H1 (cell line): ENCODE data around the gene PPP1R3E. TPM values are rescaled to one million over a fixed set of nuclear protein-coding genes. Genes with fewer than 3 reads are reported as not detected.

Experiments used
- GABPA ChIP-seq: IDR thresholded peaks from 2 replicates; pipeline ENCODE4 v1.6.1; 2011; ENCODE audit warnings: mild to moderate bottlenecking, low read length, moderate library complexity, borderline replicate concordance; ENCODE audit not compliant: insufficient read depth
- KDM4A ChIP-seq: IDR thresholded peaks from one replicate; pipeline ENCODE4 v1.7.1; 2012; ENCODE audit warnings: low read depth, mild to moderate bottlenecking, moderate library complexity, low read length, inconsistent platforms; ENCODE audit not compliant: severe bottlenecking
- MAFK ChIP-seq: IDR thresholded peaks from 2 replicates; pipeline ENCODE4 v1.6.1; 2012; ENCODE audit warnings: low read depth, mild to moderate bottlenecking, improper control_type of control experiment, low read length
- POU5F1 ChIP-seq: IDR thresholded peaks from 2 replicates; pipeline ENCODE4 v1.6.1; 2011; ENCODE audit warnings: low read depth, mild to moderate bottlenecking, low read length, moderate library complexity
- RAD21 ChIP-seq, 2 experiments: IDR thresholded peaks in 1 of 2; conservative IDR thresholded peaks in 1 of 2; 2 replicates each; pipeline ENCODE4 v1.6.1; 2011; ENCODE audit warnings: low read depth in 2 of 2, low read length in 2 of 2, improper control_type of control experiment in 1 of 2, inconsistent platforms in 1 of 2, mild to moderate bottlenecking in 1 of 2, moderate library complexity in 1 of 2
- RFX5 ChIP-seq: IDR thresholded peaks from 2 replicates; pipeline ENCODE4 v1.6.1; 2011; ENCODE audit warnings: low read depth, low read length, improper control_type of control experiment, borderline replicate concordance
- SIRT6 ChIP-seq: IDR thresholded peaks from one replicate; pipeline ENCODE4 v1.7.1; 2012; ENCODE audit warnings: low read length, inconsistent platforms
- SP1 ChIP-seq: IDR thresholded peaks from 2 replicates; pipeline ENCODE4 v1.6.1; 2011; ENCODE audit warnings: low read depth, low read length
- TEAD4 ChIP-seq: IDR thresholded peaks from 2 replicates; pipeline ENCODE4 v1.6.1; 2012; ENCODE audit warnings: low read depth, low read length, inconsistent platforms, mixed read lengths
- polyA plus RNA-seq, 7 experiments: library from polyadenylated mRNA; depleted of rRNA in 3 of 7; stranded (reverse) in 5 of 7; unstranded in 2 of 7; fragments of >200 nt in 5 of 7; fragments of 200-250 nt in 2 of 7; gene quantifications; 1 replicate in 5 of 7; 2 replicates in 1 of 7; 4 replicates in 1 of 7; pipeline versions ENCODE4 v1.2.1 to v1.2.3, GENCODE V29; 2011 to 2013; ENCODE audit warnings: missing spikeins in 2 of 7, mixed read lengths in 2 of 7
- total RNA-seq: library from RNA; stranded (reverse); fragmentation: NEBNext Ultra II Directional; extraction: Animal tissue kit (Norgen Biotek cat#: 25700); gene quantifications from 2 replicates; pipeline ENCODE4 v1.2.1, GENCODE V29; 2021
- TF ChIP-seq, protein P1 (sequence below): IDR thresholded peaks from 2 replicates; pipeline ENCODE4 v1.6.1; 2012; ENCODE audit warnings: inconsistent platforms

The PPP1R3E gene
- total and polyA plus RNA-seq, 2 of the 8 experiments (the other 6 are each of a cell fraction or from before 2014, with no cell fraction given), result 4.4 to 4.7 TPM

- TF ChIP-seq KDM4A (peak; percentile 4), RAD21 (IDR thresholded peaks at IDR 0.05 in 1 of 2, conservative IDR thresholded peaks at IDR 0.05 in 1 of 2; ENCODE audit: low read depth in 2 of 2, low read length in 2 of 2) (no peak), POU5F1 (0 out of 2 replicates have a peak, but pooled peaks have one; percentile 45), SIRT6 (no peak), SP1 (peak; percentile 43; the same call in 1 of the 2 replicates), MAFK (no peak), TEAD4 (no peak), RFX5 (no peak), GABPA (no peak)
- TF ChIP-seq, protein P1, sequence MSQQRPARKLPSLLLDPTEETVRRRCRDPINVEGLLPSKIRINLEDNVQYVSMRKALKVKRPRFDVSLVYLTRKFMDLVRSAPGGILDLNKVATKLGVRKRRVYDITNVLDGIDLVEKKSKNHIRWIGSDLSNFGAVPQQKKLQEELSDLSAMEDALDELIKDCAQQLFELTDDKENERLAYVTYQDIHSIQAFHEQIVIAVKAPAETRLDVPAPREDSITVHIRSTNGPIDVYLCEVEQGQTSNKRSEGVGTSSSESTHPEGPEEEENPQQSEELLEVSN, result no peak
- TF ChIP-seq, all 59 proteins: peak for 10
Observed at GRCh38 chr14:23252006-23252405, 50.7 kb downstream of the PPP1R3E start (continued).
